ENCODE data around the gene PCNX2. TPM values are rescaled to one million over a fixed set of nuclear protein-coding genes. Genes with fewer than 3 reads are reported as not detected.

PCNX2 gene
- total and polyA plus RNA-seq, 7 donors: 1.8 to 13.8 (median 5.1) TPM

GRCh38 chr1:233327651-233328141, 32.2 kb upstream of the PCNX2 start, which contains the start of gene MAP3K21:
Gene MAP3K21 (plus strand): TSS chr1:233327724. CDS start chr1:233328029, 305 bp downstream.
- Histone ChIP-seq H3K27me3 (peaks cover 13 to 40% (median 31%) of the 10 kb centered on the region in 3 donors), H3K4me1 (peaks cover 0 to 24% (median 19%) of the 10 kb centered on the region in 4 donors), H3K27ac (peak within 1 kb of the TSS in 2 of 4 donors; percentile 19 to 30), H3K9me3 (no peaks in the 10 kb centered on the region), H3K36me3 (no peaks in the 10 kb centered on the region), H3K4me3 (peak within 1 kb of the TSS; percentile 20 to 59 (median 52))
- no peak for DNase-seq
- intact Hi-C loops (cut with DNase I): no loop called here
- WGBS, 2 donors: 0 to 1% methylated on average over 68 of the region's 68 CpGs
- TF ChIP-seq EP300 (IDR thresholded peaks at IDR 0.05) (no peak), POLR2AphosphoS5 (IDR thresholded peaks at IDR 0.05) (no peak)
- TF ChIP-seq, protein P1, sequence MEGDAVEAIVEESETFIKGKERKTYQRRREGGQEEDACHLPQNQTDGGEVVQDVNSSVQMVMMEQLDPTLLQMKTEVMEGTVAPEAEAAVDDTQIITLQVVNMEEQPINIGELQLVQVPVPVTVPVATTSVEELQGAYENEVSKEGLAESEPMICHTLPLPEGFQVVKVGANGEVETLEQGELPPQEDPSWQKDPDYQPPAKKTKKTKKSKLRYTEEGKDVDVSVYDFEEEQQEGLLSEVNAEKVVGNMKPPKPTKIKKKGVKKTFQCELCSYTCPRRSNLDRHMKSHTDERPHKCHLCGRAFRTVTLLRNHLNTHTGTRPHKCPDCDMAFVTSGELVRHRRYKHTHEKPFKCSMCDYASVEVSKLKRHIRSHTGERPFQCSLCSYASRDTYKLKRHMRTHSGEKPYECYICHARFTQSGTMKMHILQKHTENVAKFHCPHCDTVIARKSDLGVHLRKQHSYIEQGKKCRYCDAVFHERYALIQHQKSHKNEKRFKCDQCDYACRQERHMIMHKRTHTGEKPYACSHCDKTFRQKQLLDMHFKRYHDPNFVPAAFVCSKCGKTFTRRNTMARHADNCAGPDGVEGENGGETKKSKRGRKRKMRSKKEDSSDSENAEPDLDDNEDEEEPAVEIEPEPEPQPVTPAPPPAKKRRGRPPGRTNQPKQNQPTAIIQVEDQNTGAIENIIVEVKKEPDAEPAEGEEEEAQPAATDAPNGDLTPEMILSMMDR (IDR thresholded peaks at IDR 0.05): no peak

DNA sequence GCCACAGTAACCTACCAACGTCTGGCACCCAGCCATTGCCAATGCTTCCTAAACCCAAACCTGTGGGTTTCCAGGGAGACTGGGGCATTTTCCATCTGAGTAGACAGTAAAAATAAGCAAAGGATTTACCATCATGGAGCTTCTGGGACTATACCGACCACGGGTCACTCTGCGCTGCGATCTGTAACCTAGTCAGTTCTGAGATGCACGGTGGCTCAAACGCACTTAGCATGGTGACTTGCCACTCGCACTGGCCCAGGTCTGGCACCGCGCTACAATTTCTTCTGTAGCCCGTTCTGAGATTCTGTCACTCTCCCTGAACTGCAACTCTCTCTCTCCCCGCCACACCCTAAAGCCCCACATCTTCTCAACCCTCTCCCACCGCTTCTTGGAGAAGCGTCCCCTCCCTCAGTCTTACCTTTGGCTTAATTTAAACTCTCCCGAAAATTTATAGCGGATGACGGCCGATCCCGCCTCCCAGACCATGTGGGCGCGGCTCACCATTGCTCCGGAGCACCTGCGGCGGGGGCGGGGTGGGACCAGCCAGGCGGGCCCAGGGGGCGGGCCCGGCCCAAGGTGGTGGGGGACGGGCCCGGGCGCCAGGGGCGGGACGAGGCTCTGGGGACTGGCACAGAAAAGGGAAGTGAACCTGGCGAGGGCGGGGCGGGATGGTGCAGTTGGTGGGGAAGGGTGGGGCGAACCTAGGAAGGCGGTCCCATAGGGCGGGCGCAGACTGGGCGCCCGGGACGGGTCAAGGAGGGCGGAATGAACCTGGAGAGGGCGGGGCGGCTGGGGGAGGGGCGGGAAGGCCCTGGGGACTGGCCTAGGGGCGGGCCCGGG, 31.5 kb upstream of the PCNX2 start:
- H3K4me1 ChIP-seq: peaks cover 0 to 24% (median 19%) of the 10 kb centered on the region in 4 donors
- H3K36me3 ChIP-seq: no peaks in the 10 kb centered on the region
- H3K27ac ChIP-seq: peak overlapping the region in 1 of 4 donors; percentile 19
- H3K27me3 ChIP-seq: peaks cover 13 to 35% (median 31%) of the 10 kb centered on the region in 3 donors
- whole genome bisulfite sequencing, 2 donors: 2 to 4% methylated on average over 49 of the region's 49 CpGs
- H3K9me3 ChIP-seq: no peaks in the 10 kb centered on the region
- peak; percentile 72 for DNase-seq
- H3K4me3 ChIP-seq: peak overlapping the region; percentile 20 to 59 (median 52)
- TF ChIP-seq EP300 (IDR thresholded peaks at IDR 0.05): no peak
- no peak for TF ChIP-seq POLR2A (IDR thresholded peaks at IDR 0.05)
- no peak for TF ChIP-seq POLR2AphosphoS5 (IDR thresholded peaks at IDR 0.05)
- TF ChIP-seq, protein P1 (IDR thresholded peaks at IDR 0.05): no peak
- intact Hi-C loops (cut with DNase I): no loop called here

GRCh38 chr1:233326319-233326718, 30.8 kb upstream of the PCNX2 start:
- Histone ChIP-seq H3K4me3 (no peak overlapping the region), H3K27ac (no peak overlapping the region), H3K4me1 (peaks cover 0 to 24% (median 19%) of the 10 kb centered on the region in 4 donors), H3K36me3 (no peaks in the 10 kb centered on the region), H3K27me3 (peaks cover 13 to 31% (median 30%) of the 10 kb centered on the region in 3 donors), H3K9me3 (no peaks in the 10 kb centered on the region)
- TF ChIP-seq POLR2AphosphoS5 (IDR thresholded peaks at IDR 0.05): no peak
- TF ChIP-seq POLR2A (IDR thresholded peaks at IDR 0.05): no peak
- TF ChIP-seq, protein P1 (IDR thresholded peaks at IDR 0.05): no peak
- TF ChIP-seq EP300 (IDR thresholded peaks at IDR 0.05): no peak
- no peak for DNase-seq
- intact Hi-C loops (cut with DNase I): no loop called here

- WGBS, 2 donors: 13 to 65% methylated on average over 1 of the region's 1 CpG
- TF ChIP-seq, protein P1 (IDR thresholded peaks at IDR 0.05): no peak
- TF ChIP-seq EP300 (IDR thresholded peaks at IDR 0.05) (no peak), POLR2AphosphoS5 (IDR thresholded peaks at IDR 0.05) (no peak), POLR2A (IDR thresholded peaks at IDR 0.05) (no peak)
- no peaks in the 10 kb centered on the region for H3K36me3 ChIP-seq
- peaks cover 0 to 19% (median 15%) of the 10 kb centered on the region in 4 donors for H3K4me1 ChIP-seq
- H3K9me3 ChIP-seq: no peaks in the 10 kb centered on the region
- no peak for DNase-seq
- H3K27ac ChIP-seq: no peak overlapping the region
- peaks cover 8 to 15% (median 9%) of the 10 kb centered on the region in 3 donors for H3K27me3 ChIP-seq
- intact Hi-C loops (cut with DNase I): no loop called here
- no peak overlapping the region for H3K4me3 ChIP-seq
These were observed 28.2 kb upstream of the PCNX2 start for GRCh38 chr1:233323718-233324117.

Data from sigmoid colon (tissue), 7 donors.